Spleen (tissue), 11 donors: Measurements from ENCODE around the gene RNF31. TPM values are rescaled to one million over a fixed set of nuclear protein-coding genes. Genes with fewer than 3 reads are reported as not detected.
A peak's percentile ranks its signal among the peaks of the same experiment; 100 is the strongest.

Experiments
- DNase-seq: peaks from one replicate; pipeline ENCODE4 v3.0.0-alpha.2; 2020
- H3K27ac ChIP-seq, 8 donors: fragments of 200-600 bp; sonication (generic) in 7 of 8; 1 replicate in 4 of 8; 2 replicates in 4 of 8; pipeline versions ENCODE4 v1.5.0 to v1.8.0; 2016 to 2021; ENCODE audit warnings: inconsistent platforms in 4 of 8, mild to moderate bottlenecking in 4 of 8, moderate library complexity in 1 of 8
- H3K27me3 ChIP-seq, 7 donors: fragments of 200-600 bp; sonication (generic) in 6 of 7; replicated peaks in 1 of 7; 1 replicate in 4 of 7; 2 replicates in 3 of 7; pipeline versions ENCODE4 v1.5.0 to v1.8.0; 2016 to 2021; ENCODE audit warnings: inconsistent platforms in 3 of 7, mild to moderate bottlenecking in 1 of 7
- H3K36me3 ChIP-seq, 6 donors: fragments of 200-600 bp; sonication (generic) in 5 of 6; 1 replicate in 4 of 6; 2 replicates in 2 of 6; pipeline versions ENCODE4 v1.5.0 to v1.8.0; 2016 to 2021; ENCODE audit warnings: inconsistent platforms in 2 of 6
- H3K4me1 ChIP-seq, 6 donors: fragments of 200-600 bp; sonication (generic) in 5 of 6; 1 replicate in 3 of 6; 2 replicates in 3 of 6; pipeline versions ENCODE4 v1.5.0 to v1.8.0; 2016 to 2021; ENCODE audit warnings: inconsistent platforms in 3 of 6
- H3K4me3 ChIP-seq, 8 donors: fragments of 200-600 bp; sonication (generic) in 7 of 8; 1 replicate in 4 of 8; 2 replicates in 4 of 8; pipeline versions ENCODE4 v1.5.0 to v1.8.0; 2016 to 2021; ENCODE audit warnings: inconsistent platforms in 4 of 8, mild to moderate bottlenecking in 4 of 8, moderate library complexity in 2 of 8
- H3K9me3 ChIP-seq, 8 donors: fragments of 200-600 bp; sonication (generic) in 7 of 8; 1 replicate in 4 of 8; 2 replicates in 4 of 8; pipeline versions ENCODE4 v1.5.0 to v1.8.0; 2016 to 2021; ENCODE audit warnings: inconsistent platforms in 4 of 8
- POLR2A ChIP-seq, 3 donors: fragments of 450-650 bp; IDR thresholded peaks; one replicate each; pipeline ENCODE4 v1.5.1; 2017; ENCODE audit warnings: antibody characterized with exemption in 3 of 3, mild to moderate bottlenecking in 1 of 3
- POLR2AphosphoS5 ChIP-seq, 3 donors: sonication (generic); formaldehyde crosslinking; IDR thresholded peaks; one replicate each; pipeline ENCODE4 v1.5.1; 2017; ENCODE audit warnings: antibody characterized with exemption in 3 of 3
- WGBS, 5 donors: extraction: QIAGEN DNeasy Blood & Tissue Kit in 3 of 5; methylation state at CpG; one replicate each; pipeline versions ENCODE4 v1.1.5 to v1.1.7; 2013 to 2018; 5-methylcytosine and 5-hydroxymethylcytosine counted together
- intact Hi-C: fragments of 100-400 bp; cut with DNase I; formaldehyde crosslinking; loops from one replicate; pipeline ENCODE4 v1.15.0; 2023; ENCODE audit warnings: low total_unique reads
- polyA plus RNA-seq, 3 donors: library from polyadenylated mRNA; stranded (reverse); fragments of 200-250 nt; gene quantifications; one replicate each; pipeline ENCODE4 v1.2.1, GENCODE V29; 2013
- total RNA-seq, 7 donors: library from RNA; depleted of rRNA in 3 of 7; stranded (reverse); fragments of >200 nt in 3 of 7; fragmentation: NEBNext Ultra II Directional in 4 of 7; extraction: Animal tissue kit (Norgen Biotek cat#: 25700) in 4 of 7; gene quantifications; one replicate each; pipeline versions ENCODE4 v1.1.0 to v1.2.1, GENCODE V29; 2016 to 2021
- TF ChIP-seq, protein P1 (sequence below), 11 experiments: fragments of 200-600 bp in 7 of 11; fragments of 450-650 bp in 4 of 11; sonication (generic) in 4 of 11; IDR thresholded peaks in 8 of 11; conservative IDR thresholded peaks in 3 of 11; 1 replicate in 7 of 11; 2 replicates in 4 of 11; pipeline versions ENCODE4 v1.4.0 to v1.8.0; 2016 to 2021; ENCODE audit warnings: antibody characterized with exemption in 11 of 11, inconsistent platforms in 4 of 11, mild to moderate bottlenecking in 1 of 11
- donor health status: healthy with polysubstance abuse.
- donor health status: DM: no; HTN: no; CAD: no; lungs with moderate emphysema.
- donor health status: DM: no; HTN: no; CAD: no.
- donor health status: Bipolar disorder and iron deficiency.
- donor health status: healthy.
- donor health status: DM: no; HTN: no; CAD: no.
- donor health status: DM: yes; HTN: yes; CAD: no.

RNF31 gene
- total and polyA plus RNA-seq, 10 donors: 56.5 to 148 (median 103) TPM

DNA sequence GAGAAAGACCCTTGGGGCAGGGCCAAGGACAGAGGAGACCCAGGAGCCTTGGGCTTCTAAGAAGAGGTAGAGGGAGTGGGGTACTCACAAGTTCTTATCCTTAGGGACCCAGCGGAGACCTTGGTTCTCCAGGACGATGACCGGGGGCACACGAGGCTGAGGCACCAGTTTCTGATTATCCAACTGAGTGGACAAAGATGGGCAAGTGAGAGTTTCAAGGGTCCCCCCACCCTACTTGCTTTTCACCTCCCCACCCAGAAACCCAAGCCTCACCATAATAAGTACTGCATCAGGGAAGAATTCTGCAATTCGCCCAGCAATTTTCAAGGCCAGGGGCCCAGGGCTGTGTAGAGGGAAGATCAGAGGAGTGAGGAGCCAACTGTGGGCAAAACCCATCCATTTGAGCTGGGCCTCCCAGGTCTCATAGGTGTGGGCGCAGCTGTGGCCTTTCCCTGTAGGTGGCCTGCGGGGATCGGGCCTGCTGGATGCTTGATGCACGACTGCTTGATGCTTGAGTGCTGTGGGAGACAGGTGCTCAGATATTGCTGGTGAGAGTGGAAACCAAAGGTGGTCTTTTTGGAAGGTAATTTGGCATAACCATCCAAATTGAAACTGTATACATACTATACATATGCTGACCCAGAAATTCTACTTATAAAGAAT lies 7.9 kb upstream of the RNF31 start:
- Histone ChIP-seq H3K4me1 (peaks cover 42 to 92% (median 67%) of the 10 kb centered on the region in 6 donors), H3K27ac (peak overlapping the region in 5 of 8 donors; percentile 95 to 98 (median 96)), H3K27me3 (no peaks in the 10 kb centered on the region), H3K4me3 (peak overlapping the region in 2 of 8 donors; percentile 88 to 98), H3K9me3 (no peaks in the 10 kb centered on the region), H3K36me3 (peaks cover 3 to 55% (median 36%) of the 10 kb centered on the region in 6 donors)
- peak; percentile 78 for DNase-seq
- TF ChIP-seq, protein P1, sequence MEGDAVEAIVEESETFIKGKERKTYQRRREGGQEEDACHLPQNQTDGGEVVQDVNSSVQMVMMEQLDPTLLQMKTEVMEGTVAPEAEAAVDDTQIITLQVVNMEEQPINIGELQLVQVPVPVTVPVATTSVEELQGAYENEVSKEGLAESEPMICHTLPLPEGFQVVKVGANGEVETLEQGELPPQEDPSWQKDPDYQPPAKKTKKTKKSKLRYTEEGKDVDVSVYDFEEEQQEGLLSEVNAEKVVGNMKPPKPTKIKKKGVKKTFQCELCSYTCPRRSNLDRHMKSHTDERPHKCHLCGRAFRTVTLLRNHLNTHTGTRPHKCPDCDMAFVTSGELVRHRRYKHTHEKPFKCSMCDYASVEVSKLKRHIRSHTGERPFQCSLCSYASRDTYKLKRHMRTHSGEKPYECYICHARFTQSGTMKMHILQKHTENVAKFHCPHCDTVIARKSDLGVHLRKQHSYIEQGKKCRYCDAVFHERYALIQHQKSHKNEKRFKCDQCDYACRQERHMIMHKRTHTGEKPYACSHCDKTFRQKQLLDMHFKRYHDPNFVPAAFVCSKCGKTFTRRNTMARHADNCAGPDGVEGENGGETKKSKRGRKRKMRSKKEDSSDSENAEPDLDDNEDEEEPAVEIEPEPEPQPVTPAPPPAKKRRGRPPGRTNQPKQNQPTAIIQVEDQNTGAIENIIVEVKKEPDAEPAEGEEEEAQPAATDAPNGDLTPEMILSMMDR (IDR thresholded peaks at IDR 0.05 in 8 of 11, conservative IDR thresholded peaks at IDR 0.05 in 3 of 11): no peak
- no peak for TF ChIP-seq POLR2A (IDR thresholded peaks at IDR 0.05)
- no peak for TF ChIP-seq POLR2AphosphoS5 (IDR thresholded peaks at IDR 0.05)
- intact Hi-C loops: no loop called here
- WGBS, 5 donors: 73 to 89% (median 84%) methylated on average over 9 of the region's 9 CpGs

DNA sequence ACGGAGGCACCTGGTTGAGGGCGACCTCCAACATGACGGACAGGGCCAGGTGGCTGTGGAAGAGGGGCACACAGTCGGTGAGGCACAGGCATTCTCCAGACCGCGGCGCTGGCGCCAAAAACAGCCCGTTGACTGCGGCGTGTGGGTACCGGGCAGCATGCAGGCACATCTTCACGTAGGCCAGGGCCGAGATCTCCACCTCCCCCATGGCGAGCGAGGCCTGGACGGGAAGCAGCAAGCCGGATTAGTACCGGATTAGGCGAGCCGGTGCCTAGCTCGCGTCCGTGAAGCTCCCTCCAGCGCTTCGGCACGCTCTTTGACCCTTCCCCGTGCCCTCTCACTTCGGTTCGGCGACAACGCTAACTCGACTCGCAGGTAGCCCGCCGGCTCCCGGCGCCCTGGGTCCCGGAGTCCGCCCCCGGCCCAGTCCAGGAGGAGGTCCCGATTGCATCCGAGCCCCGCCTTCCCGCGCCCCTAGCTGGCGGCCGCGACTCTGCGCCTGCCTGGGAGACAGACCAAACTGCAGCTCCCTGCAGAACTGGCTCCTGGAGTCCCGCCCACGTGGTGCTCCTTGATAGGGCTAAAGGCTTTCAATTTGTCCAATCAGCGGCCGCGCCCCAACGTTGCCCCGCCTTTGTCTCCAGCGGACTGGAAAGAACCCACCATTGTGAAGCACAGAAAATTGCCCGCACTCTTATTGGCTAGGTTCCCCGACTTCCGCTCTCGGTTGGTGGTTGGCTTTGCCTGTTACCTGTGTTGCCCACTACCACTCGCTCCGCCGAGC lies 6.0 kb upstream of the RNF31 start, which contains the start of gene EMC9:
Gene EMC9 (minus strand): TSS at position 495 of the 784 bp plus-strand sequence. CDS start 287 bp downstream, at position 208.
- peaks cover 3 to 67% (median 41%) of the 10 kb centered on the region in 6 donors for H3K36me3 ChIP-seq
- WGBS, 5 donors: 0 to 1% (median 0%) methylated on average over 19 to 65 of the region's 65 CpGs
- peak within 1 kb of the TSS; percentile 63 to 98 (median 86) for H3K4me3 ChIP-seq
- H3K9me3 ChIP-seq: no peaks in the 10 kb centered on the region
- DNase-seq: peak; percentile 99
- peaks cover 54 to 95% (median 78%) of the 10 kb centered on the region in 6 donors for H3K4me1 ChIP-seq
- intact Hi-C loops: no loop called here
- TF ChIP-seq POLR2A (IDR thresholded peaks at IDR 0.05) (peak in 2 of 3 donors; percentile 33 to 74), POLR2AphosphoS5 (IDR thresholded peaks at IDR 0.05) (peak; percentile 94 to 96 (median 95))
- TF ChIP-seq, protein P1 (IDR thresholded peaks at IDR 0.05 in 8 of 11, conservative IDR thresholded peaks at IDR 0.05 in 3 of 11): peak; percentile 76 to 94 (median 90)
- no peaks in the 10 kb centered on the region for H3K27me3 ChIP-seq
- H3K27ac ChIP-seq: peak within 1 kb of the TSS; percentile 88 to 97 (median 94)

DNA sequence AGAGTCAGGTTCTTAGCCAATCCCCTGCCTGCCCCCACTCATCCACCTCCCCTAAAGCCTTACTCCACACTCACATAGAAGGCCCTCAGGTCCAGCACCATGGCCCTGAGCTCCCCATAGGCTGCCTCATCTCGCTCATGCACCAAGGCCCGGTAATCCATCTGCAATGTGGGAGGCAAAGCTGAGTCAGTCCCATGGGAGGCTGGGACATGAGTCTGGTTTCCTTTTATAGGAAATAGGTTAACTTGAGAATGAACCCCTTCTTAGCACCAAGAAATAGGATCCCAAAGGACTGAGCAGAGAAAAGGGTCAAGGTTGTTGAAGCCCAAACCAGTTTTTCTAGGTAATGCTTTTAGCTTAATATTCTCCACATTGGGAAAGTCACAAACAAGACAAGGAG lies 3.8 kb upstream of the RNF31 start:
- TF ChIP-seq, protein P1 (IDR thresholded peaks at IDR 0.05 in 8 of 11, conservative IDR thresholded peaks at IDR 0.05 in 3 of 11): no peak
- no peak for TF ChIP-seq POLR2A (IDR thresholded peaks at IDR 0.05)
- no peak for TF ChIP-seq POLR2AphosphoS5 (IDR thresholded peaks at IDR 0.05)
- no peaks in the 10 kb centered on the region for H3K27me3 ChIP-seq
- H3K4me3 ChIP-seq: no peak overlapping the region
- peak; percentile 36 for DNase-seq
- no peaks in the 10 kb centered on the region for H3K9me3 ChIP-seq
- H3K4me1 ChIP-seq: peaks cover 45 to 83% (median 65%) of the 10 kb centered on the region in 6 donors
- peak overlapping the region in 3 of 8 donors; percentile 6 to 99 (median 94) for H3K27ac ChIP-seq
- intact Hi-C loops: no loop called here
- WGBS, 5 donors: 74 to 93% (median 84%) methylated on average over 2 of the region's 2 CpGs
- H3K36me3 ChIP-seq: peaks cover under 1 to 54% (median 28%) of the 10 kb centered on the region in 6 donors
